ENCODE results near the gene TTC4. TPM values are rescaled to one million over a fixed set of nuclear protein-coding genes. Genes with fewer than 3 reads are reported as not detected.

TTC4 gene
- polyA plus RNA-seq, 1 of the 3 experiments (the other 2 are of a cell fraction) = 17.9 TPM

GRCh38 chr1:54678776-54679643, 36.7 kb upstream of the TTC4 start:
- POLR2A ChIA-PET = no interaction called here

More at GRCh38 chr1:54678776-54679643, 36.7 kb upstream of the TTC4 start:
- no peak overlapping the region for H3K9ac ChIP-seq
- H3K27ac ChIP-seq (ENCODE audit: low read depth in 2 of 2, low read length in 1 of 2) = no peak overlapping the region
- no peak for DNase-seq
- 71% methylated on average over 8 of the region's 17 CpGs for WGBS (ENCODE audit: low lambda C conversion rate)
- TF ChIP-seq EP300 (IDR thresholded peaks at IDR 0.05; ENCODE audit: borderline replicate concordance in 1 of 2, low read depth in 1 of 2, low read length in 1 of 2) = no peak
- TF ChIP-seq POLR2AphosphoS5 (IDR thresholded peaks at IDR 0.05; ENCODE audit: low read depth, low read length) = no peak
- TF ChIP-seq USF2 (IDR thresholded peaks at IDR 0.05; ENCODE audit: borderline replicate concordance, low read depth, low read length) = no peak
- no peak for TF ChIP-seq RFX5 (IDR thresholded peaks at IDR 0.05; ENCODE audit: low read length)
- TF ChIP-seq RXRA (IDR thresholded peaks at IDR 0.05; ENCODE audit: borderline replicate concordance, low read depth) = no peak
- no peak for TF ChIP-seq ZBTB33 (IDR thresholded peaks at IDR 0.05; ENCODE audit: borderline replicate concordance, low read depth)
- no peak for TF ChIP-seq REST (IDR thresholded peaks at IDR 0.05; ENCODE audit: low read depth, low read length)
- TF ChIP-seq MXI1 (IDR thresholded peaks at IDR 0.05; ENCODE audit: low read depth, low read length) = no peak
- TF ChIP-seq CTCF (IDR thresholded peaks at IDR 0.05) = no peak
- TF ChIP-seq MAX (IDR thresholded peaks at IDR 0.05; ENCODE audit: low read depth) = no peak
- TF ChIP-seq USF1 (IDR thresholded peaks at IDR 0.05; ENCODE audit: borderline replicate concordance, low read depth) = no peak
- TF ChIP-seq FOSL2 (IDR thresholded peaks at IDR 0.05; ENCODE audit: borderline replicate concordance, low read depth) = no peak
- H3K9me3 ChIP-seq = no peaks in the 10 kb centered on the region
- no peak overlapping the region for H3K4me2 ChIP-seq
- H3K4me1 ChIP-seq (ENCODE audit: control insufficient read depth in 1 of 2, insufficient read depth in 2 of 2, low read depth in 1 of 2, low read length in 1 of 2) = no peaks in the 10 kb centered on the region; a peak in 1 of 4 replicates
- CTCF ChIA-PET = interaction anchor here (3.4 kb wide), 1 partner anchor 113 kb away, joined by 11 read pairs; no protein-coding TSS in a partner anchor
- H3K9me2 ChIP-seq = no peaks in the 10 kb centered on the region
- no peaks in the 10 kb centered on the region for H4K20me1 ChIP-seq (ENCODE audit: insufficient read depth)
- H3K79me2 ChIP-seq (ENCODE audit: insufficient read depth) = no peaks in the 10 kb centered on the region
- H3F3A ChIP-seq (replicated peaks; ENCODE audit: insufficient read depth) = no peaks in the 10 kb centered on the region
- no peak overlapping the region for H3K4me3 ChIP-seq (ENCODE audit: low read depth in 2 of 2, low read length in 1 of 2)
- H3K36me3 ChIP-seq (replicated peaks in 1 of 2; ENCODE audit: control insufficient read depth in 1 of 2, insufficient read depth in 2 of 2, low read length in 1 of 2) = no peaks in the 10 kb centered on the region
- H3K27me3 ChIP-seq (ENCODE audit: insufficient read depth) = no peaks in the 10 kb centered on the region
- H2AFZ ChIP-seq (ENCODE audit: low read depth) = no peak overlapping the region
